ENCODE measurements around the gene AGL.
"Not testable (repeated sequence)": the region's sequence is repeated elsewhere in the genome, so short reads cannot be mapped to it uniquely, and the experiment has no call there.

The AGL gene

GRCh38 chr1:99945174-99945573, 95.0 kb downstream of the AGL start:
- no peak for DNase-seq

GRCh38 chr1:99950486-99950885, 100.3 kb downstream of the AGL start:
- DNase-seq: no peak

GRCh38 chr1:99952522-99952921, 102.4 kb downstream of the AGL start:
- DNase-seq: no peak

GRCh38 chr1:99955375-99955774, 105.2 kb downstream of the AGL start:
- no peak for DNase-seq

- no peak for DNase-seq
Observed at GRCh38 chr1:99956755-99957154, 106.6 kb downstream of the AGL start.

GRCh38 chr1:99957818-99958217, 107.7 kb downstream of the AGL start:
- DNase-seq: no peak

- DNase-seq: not testable (repeated sequence)
Observed at GRCh38 chr1:99959189-99959705, 109.1 kb downstream of the AGL start.

- not testable (repeated sequence) for DNase-seq
Observed at GRCh38 chr1:99960260-99960659, 110.1 kb downstream of the AGL start.

- no peak for DNase-seq
Observed at GRCh38 chr1:99963041-99963795, 113.1 kb downstream of the AGL start.

GRCh38 chr1:99964806-99965205, 114.6 kb downstream of the AGL start:
- DNase-seq: no peak

GRCh38 chr1:99965646-99966375, 115.7 kb downstream of the AGL start:
- no peak for DNase-seq

GRCh38 chr1:99968214-99968613, 118.1 kb downstream of the AGL start:
- DNase-seq: no peak

GRCh38 chr1:99969260-99969728, 119.1 kb downstream of the AGL start:
- DNase-seq: no peak

GRCh38 chr1:99969729-99970621, 119.8 kb downstream of the AGL start, which contains the start of gene SLC35A3:
TSS of gene SLC35A3 (plus strand) at chr1:99969996. CDS start at chr1:99993555, 23,559 bp downstream.
- DNase-seq: peak; percentile 78

- DNase-seq: no peak
Observed at GRCh38 chr1:99970713-99971255, 120.6 kb downstream of the AGL start.

- DNase-seq: not testable (repeated sequence)
Observed at GRCh38 chr1:99972066-99972465, 121.9 kb downstream of the AGL start.

All from activated CD8-positive, alpha-beta memory T cell treated with anti-CD3 and anti-CD28 coated beads, Interleukin-2, amount 50 U/mL, for 4 hours (primary cell).